Epithelial cell of esophagus (primary cell): ENCODE results near the gene HSPG2.

Source experiments
- DNase-seq: peaks from one replicate; pipeline ENCODE4 v3.0.0; 2010; ENCODE audit warnings: low read depth
- H3K4me3 ChIP-seq: 2 replicates; pipeline ENCODE4 v1.5.1; 2011; ENCODE audit warnings: mild to moderate bottlenecking, low read length, control low read depth
- TF ChIP-seq, protein P1 (sequence below): IDR thresholded peaks from 2 replicates; pipeline ENCODE4 v1.5.1; 2011; ENCODE audit warnings: low read depth, mild to moderate bottlenecking, low read length, control low read depth, inconsistent platforms; ENCODE audit not compliant: insufficient read depth; ENCODE audit errors: missing control alignments

Gene HSPG2

DNA sequence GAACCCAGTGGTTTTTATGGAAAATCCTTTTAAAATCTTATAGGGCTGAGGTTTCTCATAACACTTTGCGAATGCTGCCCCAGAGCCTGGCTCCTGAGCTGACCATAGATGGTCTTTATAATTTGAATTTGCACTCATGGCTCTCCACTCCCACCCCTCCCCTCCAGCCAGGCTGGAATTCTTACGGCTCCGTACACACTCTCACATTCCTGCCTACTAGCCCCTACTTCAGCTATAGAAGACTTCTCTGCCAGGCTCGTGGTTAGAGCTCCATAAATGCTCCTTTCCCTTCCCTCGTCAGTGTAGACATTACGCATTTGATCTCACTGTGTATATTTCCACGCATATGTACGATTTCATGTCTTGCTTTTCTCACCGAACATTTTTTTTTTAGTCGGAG, 5.4 kb upstream of the HSPG2 start:
- no peak overlapping the region for H3K4me3 ChIP-seq
- TF ChIP-seq, protein P1, sequence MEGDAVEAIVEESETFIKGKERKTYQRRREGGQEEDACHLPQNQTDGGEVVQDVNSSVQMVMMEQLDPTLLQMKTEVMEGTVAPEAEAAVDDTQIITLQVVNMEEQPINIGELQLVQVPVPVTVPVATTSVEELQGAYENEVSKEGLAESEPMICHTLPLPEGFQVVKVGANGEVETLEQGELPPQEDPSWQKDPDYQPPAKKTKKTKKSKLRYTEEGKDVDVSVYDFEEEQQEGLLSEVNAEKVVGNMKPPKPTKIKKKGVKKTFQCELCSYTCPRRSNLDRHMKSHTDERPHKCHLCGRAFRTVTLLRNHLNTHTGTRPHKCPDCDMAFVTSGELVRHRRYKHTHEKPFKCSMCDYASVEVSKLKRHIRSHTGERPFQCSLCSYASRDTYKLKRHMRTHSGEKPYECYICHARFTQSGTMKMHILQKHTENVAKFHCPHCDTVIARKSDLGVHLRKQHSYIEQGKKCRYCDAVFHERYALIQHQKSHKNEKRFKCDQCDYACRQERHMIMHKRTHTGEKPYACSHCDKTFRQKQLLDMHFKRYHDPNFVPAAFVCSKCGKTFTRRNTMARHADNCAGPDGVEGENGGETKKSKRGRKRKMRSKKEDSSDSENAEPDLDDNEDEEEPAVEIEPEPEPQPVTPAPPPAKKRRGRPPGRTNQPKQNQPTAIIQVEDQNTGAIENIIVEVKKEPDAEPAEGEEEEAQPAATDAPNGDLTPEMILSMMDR: no peak
- DNase-seq: no peak

DNA sequence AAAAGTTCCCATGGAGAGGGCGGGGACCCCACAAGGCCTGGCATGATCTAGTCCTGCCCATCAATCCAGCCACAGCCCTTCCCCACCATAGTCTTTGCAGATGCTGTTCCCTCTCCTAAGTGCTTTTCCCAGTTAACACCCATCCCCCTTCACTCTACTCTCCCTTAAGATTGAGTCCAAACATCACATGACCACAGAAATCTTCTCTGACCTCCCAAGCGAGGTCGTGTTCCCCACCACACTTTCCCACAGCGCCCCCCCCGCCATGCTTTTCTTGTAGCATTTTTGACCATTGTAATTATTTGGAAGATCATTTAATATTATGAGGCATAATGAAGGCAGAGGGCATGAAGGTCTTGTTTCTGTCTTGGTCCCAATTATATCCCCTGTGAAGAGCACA, 4.3 kb upstream of the HSPG2 start:
- TF ChIP-seq, protein P1: no peak
- H3K4me3 ChIP-seq: no peak overlapping the region
- DNase-seq: no peak

DNA sequence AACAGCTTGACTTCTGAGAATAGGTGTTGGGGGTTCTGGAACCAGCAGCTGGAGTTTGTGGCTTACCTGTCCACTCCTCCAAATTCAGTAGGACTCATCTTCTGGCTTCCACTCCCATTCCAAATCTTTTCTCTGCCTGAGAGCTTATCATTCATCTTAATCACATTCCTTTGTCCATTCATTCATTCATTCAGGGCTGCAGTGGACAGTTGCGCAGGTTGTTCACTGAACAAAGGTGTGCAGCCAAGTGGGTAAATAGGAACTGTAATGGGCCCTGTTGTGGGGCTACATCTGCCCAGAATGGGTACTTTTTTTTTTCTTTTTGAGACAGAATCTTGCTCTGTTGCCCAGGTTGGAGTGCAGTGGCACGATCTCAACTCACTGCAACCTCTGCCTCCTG, 3.4 kb upstream of the HSPG2 start:
- TF ChIP-seq, protein P1: no peak
- no peak for DNase-seq
- no peak overlapping the region for H3K4me3 ChIP-seq

DNA sequence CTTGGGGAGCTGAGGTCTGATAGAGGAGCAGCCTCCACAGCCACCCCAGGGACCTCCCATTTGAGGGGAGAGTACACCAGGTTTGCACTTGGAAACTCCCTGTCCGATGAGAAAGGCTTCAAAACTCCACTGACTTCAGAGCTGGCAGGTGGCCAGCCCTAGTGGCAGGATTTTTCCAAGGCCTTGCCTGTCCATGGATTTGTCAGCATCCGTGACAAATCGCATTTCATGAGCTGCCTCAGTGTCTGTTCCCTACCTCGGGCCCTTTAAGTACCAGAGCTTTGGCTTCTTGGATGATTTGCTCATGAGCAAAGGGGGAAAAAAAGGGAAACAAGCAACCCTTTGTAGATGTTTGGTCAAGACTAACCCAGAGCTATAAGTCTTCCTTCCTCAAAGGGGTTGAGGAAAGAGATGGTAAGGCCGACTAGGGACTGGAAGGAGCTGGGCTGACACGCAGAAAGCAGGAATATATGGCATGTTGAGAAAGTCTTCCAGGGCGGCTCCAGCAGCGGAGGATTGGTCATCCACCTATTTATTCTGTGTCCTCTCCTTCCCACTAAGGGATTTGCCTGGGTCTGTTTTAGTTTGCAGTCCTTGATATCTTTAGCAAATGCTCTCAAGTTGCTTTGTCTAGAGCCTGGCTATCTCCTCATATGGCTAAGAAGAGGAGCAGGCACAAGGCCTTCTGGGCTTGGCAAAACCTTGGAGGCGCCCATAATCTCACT, 2.7 kb upstream of the HSPG2 start:
- DNase-seq: peak; percentile 99
- TF ChIP-seq, protein P1: peak; percentile 65
- H3K4me3 ChIP-seq: no peak overlapping the region

DNA sequence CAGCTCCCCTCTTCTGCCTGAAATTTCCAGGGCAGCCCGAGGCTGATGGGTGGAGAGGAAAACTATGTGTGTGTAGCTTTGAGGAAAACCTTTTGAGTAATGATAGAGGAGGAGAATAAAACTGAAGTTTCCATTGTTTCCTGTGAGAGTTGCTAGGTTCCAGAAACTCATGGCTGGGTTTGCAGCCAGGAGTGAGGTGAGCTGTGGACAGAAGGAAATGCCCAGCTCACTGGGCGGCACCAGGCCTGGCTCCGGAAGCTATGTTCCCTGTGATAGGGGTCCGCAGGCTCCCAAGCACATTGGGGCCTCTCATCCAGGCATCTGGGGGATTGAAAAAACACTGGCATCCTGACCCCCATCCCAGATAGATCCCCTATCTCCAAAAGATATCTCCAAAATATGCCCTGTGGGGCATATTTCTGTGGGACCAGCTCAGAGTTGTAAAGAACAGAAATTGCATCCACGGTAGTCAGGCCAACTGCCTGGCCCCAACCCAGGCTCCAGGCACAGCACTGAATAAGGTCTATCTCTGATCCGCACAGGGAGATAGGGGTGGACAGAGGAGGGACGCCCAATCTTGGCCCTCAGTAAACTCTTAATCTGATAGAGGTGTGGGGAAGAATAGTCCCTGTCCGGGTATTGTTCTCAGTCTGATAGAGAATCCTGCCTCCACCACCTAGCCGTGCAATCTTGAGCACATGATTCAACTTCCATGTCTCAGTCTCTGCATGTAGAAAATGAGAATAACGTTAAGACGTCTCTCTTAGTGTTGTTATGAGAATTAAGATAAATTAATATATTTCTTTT, 1.8 kb upstream of the HSPG2 start:
- no peak overlapping the region for H3K4me3 ChIP-seq
- TF ChIP-seq, protein P1: no peak
- DNase-seq: peak; percentile 27

DNA sequence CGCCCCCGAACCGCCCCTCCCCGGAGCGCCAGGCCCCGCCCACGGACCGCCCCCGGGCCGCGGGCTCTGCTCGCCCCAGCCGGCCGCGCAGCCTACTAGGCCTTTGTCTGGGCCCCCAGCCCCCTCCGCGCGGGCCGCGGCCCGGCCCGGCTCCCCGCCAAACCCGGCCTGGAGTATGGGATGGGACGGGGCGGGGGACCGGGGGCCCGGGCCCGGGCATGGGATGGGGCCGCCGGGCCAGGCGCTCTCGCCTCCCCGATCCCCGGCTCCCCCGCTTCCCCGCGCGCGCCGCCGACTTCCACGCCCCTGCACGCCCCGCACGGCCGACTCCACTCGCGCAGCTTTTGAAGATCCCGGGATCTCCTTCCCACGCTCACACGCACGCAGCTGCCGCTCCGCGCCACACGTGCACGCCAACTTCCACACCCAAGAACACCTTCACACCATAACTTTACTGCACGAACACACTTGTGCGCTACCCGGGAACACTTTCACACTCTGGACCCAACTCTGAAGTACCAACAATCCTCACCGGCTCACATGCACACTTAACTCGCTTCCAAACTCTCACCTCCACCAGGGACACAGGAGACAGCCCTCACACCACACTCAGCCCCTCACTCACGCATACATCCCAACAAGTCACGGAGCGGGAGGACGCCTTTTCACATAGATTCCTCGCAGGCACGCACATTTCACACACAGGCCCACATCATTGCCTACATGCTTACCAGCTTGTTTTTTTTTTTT, 437 bp upstream of the HSPG2 start:
- TF ChIP-seq, protein P1: no peak
- H3K4me3 ChIP-seq: peak overlapping the region; percentile 23
- DNase-seq: peak; percentile 79
